ENCODE results near the gene DOCK3.
"Not testable (repeated sequence)": the region's sequence is repeated elsewhere in the genome, so short reads cannot be mapped to it uniquely, and the experiment has no call there.

Gene DOCK3

GRCh38 chr3:51355891-51356578, 681.3 kb downstream of the DOCK3 start:
- no peak for DNase-seq (ENCODE audit: low read depth, low spot score)

GRCh38 chr3:51357856-51358255, 683.1 kb downstream of the DOCK3 start:
- no peak for DNase-seq (ENCODE audit: low read depth, low spot score)

GRCh38 chr3:51358981-51359380, 684.3 kb downstream of the DOCK3 start:
- DNase-seq (ENCODE audit: low read depth, low spot score) = no peak

- DNase-seq (ENCODE audit: low read depth, low spot score) = no peak
Observed at GRCh38 chr3:51360806-51361205, 686.1 kb downstream of the DOCK3 start.

GRCh38 chr3:51361746-51362145, 687.0 kb downstream of the DOCK3 start:
- DNase-seq (ENCODE audit: low read depth, low spot score) = no peak

GRCh38 chr3:51362476-51362875, 687.7 kb downstream of the DOCK3 start:
- no peak for DNase-seq (ENCODE audit: low read depth, low spot score)

- not testable (repeated sequence) for DNase-seq (ENCODE audit: low read depth, low spot score)
Observed at GRCh38 chr3:51368276-51368675, 693.5 kb downstream of the DOCK3 start.

- DNase-seq (ENCODE audit: low read depth, low spot score) = peak; percentile 85
Observed at GRCh38 chr3:51371943-51372557, 697.3 kb downstream of the DOCK3 start.

GRCh38 chr3:51373658-51374421, 699.1 kb downstream of the DOCK3 start:
- no peak for DNase-seq (ENCODE audit: low read depth, low spot score)

GRCh38 chr3:51374456-51374855, 699.7 kb downstream of the DOCK3 start:
- DNase-seq (ENCODE audit: low read depth, low spot score) = no peak

- DNase-seq (ENCODE audit: low read depth, low spot score) = no peak
Observed at GRCh38 chr3:51375136-51375535, 700.4 kb downstream of the DOCK3 start.

- DNase-seq (ENCODE audit: low read depth, low spot score) = no peak
Observed at GRCh38 chr3:51375571-51375970, 700.8 kb downstream of the DOCK3 start.

- no peak for DNase-seq (ENCODE audit: low read depth, low spot score)
Observed at GRCh38 chr3:51378065-51378464, 703.3 kb downstream of the DOCK3 start.

GRCh38 chr3:51378726-51379125, 704.0 kb downstream of the DOCK3 start:
- no peak for DNase-seq (ENCODE audit: low read depth, low spot score)

GRCh38 chr3:51379301-51379700, 704.6 kb downstream of the DOCK3 start:
- DNase-seq (ENCODE audit: low read depth, low spot score) = no peak

GRCh38 chr3:51379746-51380455, 705.2 kb downstream of the DOCK3 start:
- DNase-seq (ENCODE audit: low read depth, low spot score) = no peak

- DNase-seq (ENCODE audit: low read depth, low spot score) = no peak
Observed at GRCh38 chr3:51380601-51381332, 706.0 kb downstream of the DOCK3 start.

GRCh38 chr3:51381333-51381705, 706.6 kb downstream of the DOCK3 start:
- DNase-seq (ENCODE audit: low read depth, low spot score) = no peak

GRCh38 chr3:51382076-51382745, 707.5 kb downstream of the DOCK3 start:
- DNase-seq (ENCODE audit: low read depth, low spot score) = no peak

- no peak for DNase-seq (ENCODE audit: low read depth, low spot score)
Observed at GRCh38 chr3:51382947-51383578, 708.3 kb downstream of the DOCK3 start.
